Uterus (tissue), 4 donors: ENCODE measurements around the gene SP6. TPM values are rescaled to one million over a fixed set of nuclear protein-coding genes. Genes with fewer than 3 reads are reported as not detected.

Experiments used
- DNase-seq, 2 donors: peaks; one replicate each; pipeline ENCODE4 v3.0.0-alpha.2; 2019 to 2020
- H3K27ac ChIP-seq, 2 donors: fragments of 200-600 bp; sonication (generic); 1 replicate in 1 of 2; 2 replicates in 1 of 2; pipeline ENCODE4 v1.5.1; 2016 to 2018
- H3K27me3 ChIP-seq, 2 donors: fragments of 200-600 bp; sonication (generic); one replicate each; pipeline ENCODE4 v1.5.1; 2018 to 2019; ENCODE audit warnings: control low read depth in 1 of 2
- H3K36me3 ChIP-seq, 2 donors: fragments of 200-600 bp; sonication (generic); one replicate each; pipeline ENCODE4 v1.5.1; 2019; ENCODE audit warnings: control low read depth in 1 of 2
- H3K4me1 ChIP-seq, 2 donors: fragments of 200-600 bp; sonication (generic); one replicate each; pipeline ENCODE4 v1.5.1; 2018 to 2019; ENCODE audit warnings: control low read depth in 1 of 2
- H3K4me3 ChIP-seq, 2 donors: fragments of 200-600 bp; sonication (generic); 1 replicate in 1 of 2; 2 replicates in 1 of 2; pipeline ENCODE4 v1.5.1; 2018 to 2019; ENCODE audit warnings: mild to moderate bottlenecking in 1 of 2
- H3K9me3 ChIP-seq, 2 donors: fragments of 200-600 bp; sonication (generic); one replicate each; pipeline ENCODE4 v1.5.1; 2019; ENCODE audit warnings: control low read depth in 1 of 2
- POLR2A ChIP-seq, 2 donors: fragments of 450-650 bp; IDR thresholded peaks; one replicate each; pipeline ENCODE4 v1.6.1; 2016; ENCODE audit warnings: antibody characterized with exemption in 2 of 2, mild to moderate bottlenecking in 1 of 2, moderate library complexity in 1 of 2
- intact Hi-C: fragments of 100-400 bp; cut with DNase I; formaldehyde crosslinking; loops from one replicate; pipeline ENCODE4 v1.15.1; 2023; ENCODE audit warnings: low total_unique reads
- total RNA-seq, 4 donors: library from RNA; depleted of rRNA in 3 of 4; stranded (reverse); fragments of >200 nt in 3 of 4; gene quantifications; one replicate each; pipeline versions ENCODE4 v1.1.0 to v1.2.4, GENCODE V29; 2014 to 2023
- TF ChIP-seq, protein P1 (sequence below), 4 experiments: fragments of 200-600 bp in 2 of 4; fragments of 450-650 bp in 2 of 4; sonication (generic) in 2 of 4; IDR thresholded peaks; one replicate each; pipeline ENCODE4 v1.5.1; 2016 to 2019; ENCODE audit warnings: antibody characterized with exemption in 4 of 4, mild to moderate bottlenecking in 2 of 4, moderate library complexity in 1 of 4
- donor health status: DM: yes; HTN: yes; CAD: no.

The SP6 gene
- total RNA-seq, 4 donors from 2014 or later: 1.4 to 1.5 TPM; not detected in 2

DNA sequence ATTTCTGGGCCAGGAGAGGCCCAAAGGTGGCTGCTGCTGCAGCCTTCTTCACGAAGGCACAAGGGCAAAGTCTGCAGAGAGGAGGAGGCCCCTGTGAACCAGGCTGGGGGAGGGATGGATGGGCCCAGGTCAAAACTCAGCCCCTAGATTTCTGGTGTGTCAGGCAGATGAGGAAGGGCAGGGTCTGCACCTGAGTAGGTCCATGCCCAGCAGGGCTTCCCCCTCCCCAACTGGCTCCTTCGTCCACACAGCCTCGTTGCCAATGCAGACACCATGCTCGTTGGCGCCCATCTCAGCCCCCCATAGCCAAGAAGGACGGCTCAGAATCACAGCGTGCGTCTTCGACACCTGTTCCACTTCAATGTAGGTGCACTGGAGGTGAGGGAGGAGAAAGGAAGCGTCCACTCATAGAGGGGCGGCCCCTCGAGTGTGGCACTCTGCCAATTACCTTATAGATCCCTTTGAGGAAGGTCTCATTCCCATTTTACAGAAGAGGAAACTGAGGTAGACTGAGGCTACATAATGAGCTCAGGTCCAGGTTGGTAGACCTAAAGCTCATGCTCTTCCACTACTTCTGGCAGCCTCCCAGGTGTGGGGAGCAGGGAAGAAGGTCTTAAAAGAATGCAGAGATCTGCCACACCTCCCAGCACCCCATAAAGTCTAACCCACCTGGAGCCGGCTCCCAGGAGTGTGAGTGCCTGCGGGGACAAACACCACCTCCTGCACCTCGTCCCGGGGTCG lies 10.8 kb downstream of the SP6 start:
- no peaks in the 10 kb centered on the region for H3K36me3 ChIP-seq
- no peaks in the 10 kb centered on the region for H3K27me3 ChIP-seq
- H3K4me1 ChIP-seq: no peaks in the 10 kb centered on the region
- H3K27ac ChIP-seq: peak overlapping the region; percentile 69 to 78
- peak in 1 of 2 donors; percentile 49 for DNase-seq
- H3K4me3 ChIP-seq: peak overlapping the region; percentile 59 to 68
- intact Hi-C loops: loop anchor here (2.0 kb wide), 1 partner anchor 51 kb away; no protein-coding TSS in a partner anchor
- H3K9me3 ChIP-seq: no peaks in the 10 kb centered on the region
- TF ChIP-seq, protein P1, sequence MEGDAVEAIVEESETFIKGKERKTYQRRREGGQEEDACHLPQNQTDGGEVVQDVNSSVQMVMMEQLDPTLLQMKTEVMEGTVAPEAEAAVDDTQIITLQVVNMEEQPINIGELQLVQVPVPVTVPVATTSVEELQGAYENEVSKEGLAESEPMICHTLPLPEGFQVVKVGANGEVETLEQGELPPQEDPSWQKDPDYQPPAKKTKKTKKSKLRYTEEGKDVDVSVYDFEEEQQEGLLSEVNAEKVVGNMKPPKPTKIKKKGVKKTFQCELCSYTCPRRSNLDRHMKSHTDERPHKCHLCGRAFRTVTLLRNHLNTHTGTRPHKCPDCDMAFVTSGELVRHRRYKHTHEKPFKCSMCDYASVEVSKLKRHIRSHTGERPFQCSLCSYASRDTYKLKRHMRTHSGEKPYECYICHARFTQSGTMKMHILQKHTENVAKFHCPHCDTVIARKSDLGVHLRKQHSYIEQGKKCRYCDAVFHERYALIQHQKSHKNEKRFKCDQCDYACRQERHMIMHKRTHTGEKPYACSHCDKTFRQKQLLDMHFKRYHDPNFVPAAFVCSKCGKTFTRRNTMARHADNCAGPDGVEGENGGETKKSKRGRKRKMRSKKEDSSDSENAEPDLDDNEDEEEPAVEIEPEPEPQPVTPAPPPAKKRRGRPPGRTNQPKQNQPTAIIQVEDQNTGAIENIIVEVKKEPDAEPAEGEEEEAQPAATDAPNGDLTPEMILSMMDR (IDR thresholded peaks at IDR 0.05): no peak
- no peak for TF ChIP-seq POLR2A (IDR thresholded peaks at IDR 0.05)

DNA sequence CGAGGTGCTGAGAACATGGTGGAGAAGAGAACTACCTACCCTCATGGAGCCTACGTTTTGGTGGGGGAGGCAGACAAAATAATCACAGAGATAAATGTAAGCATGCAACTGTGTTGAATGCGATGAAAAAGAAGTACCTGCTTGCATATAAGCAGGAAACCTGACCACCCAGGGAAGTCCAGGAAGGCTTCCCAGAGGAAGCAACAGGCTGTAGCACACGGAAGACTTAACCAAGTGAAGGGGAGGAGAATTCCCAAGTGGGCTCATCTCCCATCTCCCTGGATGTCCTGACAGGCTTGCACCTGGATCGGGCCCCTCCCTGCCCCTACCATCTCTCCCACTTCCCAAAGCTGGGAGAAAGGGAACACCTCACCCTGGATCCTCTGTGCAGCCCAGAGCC lies 11.9 kb downstream of the SP6 start:
- Histone ChIP-seq H3K27me3 (no peaks in the 10 kb centered on the region), H3K4me1 (no peaks in the 10 kb centered on the region), H3K9me3 (no peaks in the 10 kb centered on the region), H3K36me3 (no peaks in the 10 kb centered on the region), H3K27ac (no peak overlapping the region), H3K4me3 (no peak overlapping the region)
- intact Hi-C loops: no loop called here
- no peak for TF ChIP-seq POLR2A (IDR thresholded peaks at IDR 0.05)
- TF ChIP-seq, protein P1 (IDR thresholded peaks at IDR 0.05): no peak
- DNase-seq: no peak

DNA sequence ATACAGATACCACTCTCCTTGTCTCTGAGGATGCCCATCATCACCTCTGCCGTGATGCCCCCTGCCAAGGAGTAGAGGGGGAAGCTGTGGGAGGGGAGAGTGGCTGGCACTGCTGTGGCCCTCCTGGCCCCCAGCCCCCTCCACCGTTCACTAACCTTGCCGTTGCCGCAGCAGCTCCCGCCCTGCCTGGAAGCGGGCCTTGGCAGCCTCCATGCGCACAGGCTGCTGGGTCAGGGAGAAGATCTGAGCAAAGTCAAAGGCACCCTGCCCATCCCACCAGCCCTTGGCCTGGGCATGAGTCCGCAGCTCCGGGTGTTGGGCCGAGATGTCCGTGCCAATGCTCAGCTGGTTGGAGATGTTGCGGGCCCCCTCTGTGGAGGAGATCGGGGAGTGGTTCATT lies 12.3 kb downstream of the SP6 start:
- Histone ChIP-seq H3K4me1 (no peaks in the 10 kb centered on the region), H3K9me3 (no peaks in the 10 kb centered on the region), H3K27ac (no peak overlapping the region), H3K27me3 (no peaks in the 10 kb centered on the region), H3K4me3 (no peak overlapping the region), H3K36me3 (no peaks in the 10 kb centered on the region)
- intact Hi-C loops: no loop called here
- no peak for DNase-seq
- TF ChIP-seq, protein P1 (IDR thresholded peaks at IDR 0.05): no peak
- TF ChIP-seq POLR2A (IDR thresholded peaks at IDR 0.05): no peak

DNA sequence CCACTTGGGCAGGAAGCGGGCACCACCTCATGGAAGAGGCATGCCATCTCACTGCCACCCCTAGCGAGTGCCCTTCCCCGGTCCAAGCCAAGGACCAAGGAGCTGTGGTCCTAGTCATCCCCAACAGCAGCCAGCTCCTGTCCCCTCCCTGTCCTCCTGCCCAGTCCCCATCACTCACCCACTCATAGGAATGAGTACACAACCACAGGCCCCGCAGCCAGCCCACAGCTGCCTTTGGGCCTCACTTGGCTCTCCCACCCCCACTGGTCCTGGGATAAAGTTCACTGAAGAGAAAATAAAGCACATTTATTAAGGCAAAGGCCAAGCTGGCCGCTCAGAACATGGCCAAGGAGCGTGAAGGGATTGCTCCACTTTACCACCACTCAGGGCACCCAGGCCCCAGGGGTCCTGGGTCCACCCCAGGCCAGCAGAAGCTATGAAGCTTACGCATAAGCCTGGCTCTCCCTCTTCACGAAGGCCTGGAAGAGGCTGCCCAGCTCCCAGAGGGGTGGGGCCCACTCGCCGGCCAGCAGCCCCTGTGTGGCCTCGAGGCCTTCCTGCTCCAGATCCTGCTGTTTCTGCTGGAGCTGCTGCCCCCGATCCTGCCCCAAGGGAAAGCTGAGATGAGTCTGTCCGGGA lies 13.4 kb downstream of the SP6 start:
- no peak overlapping the region for H3K4me3 ChIP-seq
- intact Hi-C loops: no loop called here
- H3K27me3 ChIP-seq: no peaks in the 10 kb centered on the region
- no peak overlapping the region for H3K27ac ChIP-seq
- no peaks in the 10 kb centered on the region for H3K36me3 ChIP-seq
- H3K4me1 ChIP-seq: no peaks in the 10 kb centered on the region
- no peak for TF ChIP-seq POLR2A (IDR thresholded peaks at IDR 0.05)
- TF ChIP-seq, protein P1 (IDR thresholded peaks at IDR 0.05): no peak
- no peak for DNase-seq
- no peaks in the 10 kb centered on the region for H3K9me3 ChIP-seq

DNA sequence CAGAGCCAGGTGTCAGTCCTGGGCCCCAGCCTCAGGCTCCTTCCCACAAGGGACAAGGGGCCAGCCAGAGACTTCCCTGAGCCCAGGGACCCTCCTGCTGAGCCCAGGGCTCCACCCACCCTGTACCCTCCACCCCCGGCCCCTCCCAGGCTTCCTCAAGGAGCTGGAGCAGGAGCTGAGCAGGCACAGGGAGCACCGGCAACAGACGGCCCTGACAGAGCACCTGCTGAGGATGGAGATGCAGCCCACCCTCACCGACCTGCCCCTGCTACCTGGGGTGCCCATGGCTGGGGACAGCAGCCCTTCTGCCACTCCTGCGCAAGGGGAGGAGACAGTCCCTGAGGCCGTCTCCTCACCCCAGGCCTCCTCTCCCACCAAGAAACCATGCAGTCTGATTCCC lies 14.4 kb downstream of the SP6 start:
- Histone ChIP-seq H3K4me1 (no peaks in the 10 kb centered on the region), H3K9me3 (no peaks in the 10 kb centered on the region), H3K36me3 (no peaks in the 10 kb centered on the region), H3K4me3 (no peak overlapping the region), H3K27ac (no peak overlapping the region), H3K27me3 (no peaks in the 10 kb centered on the region)
- DNase-seq: no peak
- intact Hi-C loops: no loop called here
- TF ChIP-seq, protein P1 (IDR thresholded peaks at IDR 0.05): no peak
- TF ChIP-seq POLR2A (IDR thresholded peaks at IDR 0.05): no peak
